Measurements from ENCODE around the gene RALGAPA1.
"Not testable (repeated sequence)": the region's sequence is repeated elsewhere in the genome, so short reads cannot be mapped to it uniquely, and the experiment has no call there.

The RALGAPA1 gene

DNA sequence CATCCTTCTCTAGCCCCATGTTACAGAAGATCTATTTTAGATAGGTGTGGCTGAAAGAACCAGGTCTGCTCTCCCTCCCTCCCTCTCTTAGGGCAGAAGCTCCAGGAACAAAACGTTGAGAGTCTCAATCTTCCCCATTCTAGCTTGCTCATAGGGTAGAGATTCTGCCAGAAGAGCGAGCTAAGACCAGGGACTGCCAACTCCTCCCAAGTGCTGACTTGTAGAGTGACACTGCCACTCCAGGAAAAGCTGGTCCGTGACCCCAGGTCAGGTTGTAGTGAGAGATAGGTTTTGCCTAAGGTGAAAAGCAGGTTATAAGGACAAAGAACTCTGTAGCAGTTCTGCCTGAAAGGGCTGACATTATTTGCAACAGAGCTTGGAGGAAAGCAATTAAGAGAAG is 201.7 kb downstream of the RALGAPA1 start:
- H3K4me2 ChIP-seq (ENCODE audit: low read length), result no peak overlapping the region
- no peaks in the 10 kb centered on the region for H3K79me2 ChIP-seq (ENCODE audit: low read length)
- no peaks in the 10 kb centered on the region for H3K27me3 ChIP-seq (ENCODE audit: low read depth, low read length)
- TF ChIP-seq EZH2phosphoT487 (IDR thresholded peaks at IDR 0.05; ENCODE audit: low read depth), result no peak
- TF ChIP-seq CTCF (IDR thresholded peaks at IDR 0.05; ENCODE audit: low read depth, low read length), result no peak
- no peak overlapping the region for H3K9ac ChIP-seq (ENCODE audit: low read length)
- peaks cover 15% of the 10 kb centered on the region for H3K36me3 ChIP-seq (replicated peaks; ENCODE audit: low read depth, low read length)
- no peaks in the 10 kb centered on the region for H3K4me1 ChIP-seq (ENCODE audit: low read length)
- no peak overlapping the region for H3K27ac ChIP-seq (ENCODE audit: low read length)
- H4K20me1 ChIP-seq (ENCODE audit: insufficient read depth, low read length), result no peaks in the 10 kb centered on the region
- H2AFZ ChIP-seq (ENCODE audit: low read depth, low read length), result no peak overlapping the region
- no peaks in the 10 kb centered on the region for H3K9me3 ChIP-seq (ENCODE audit: insufficient read depth, low read length)
- no peak overlapping the region for H3K4me3 ChIP-seq (ENCODE audit: low read length)

- H3K27me3 ChIP-seq (ENCODE audit: low read depth, low read length), result no peaks in the 10 kb centered on the region
- H4K20me1 ChIP-seq (ENCODE audit: insufficient read depth, low read length), result no peaks in the 10 kb centered on the region
- no peak overlapping the region for H3K27ac ChIP-seq (ENCODE audit: low read length)
- TF ChIP-seq EZH2phosphoT487 (IDR thresholded peaks at IDR 0.05; ENCODE audit: low read depth) (no peak), CTCF (IDR thresholded peaks at IDR 0.05; ENCODE audit: low read depth, low read length) (no peak)
- peaks cover 10% of the 10 kb centered on the region for H3K36me3 ChIP-seq (replicated peaks; ENCODE audit: low read depth, low read length)
- H3K4me1 ChIP-seq (ENCODE audit: low read length), result no peaks in the 10 kb centered on the region
- no peak overlapping the region for H3K4me2 ChIP-seq (ENCODE audit: low read length)
- no peak overlapping the region for H2AFZ ChIP-seq (ENCODE audit: low read depth, low read length)
- no peak overlapping the region for H3K4me3 ChIP-seq (ENCODE audit: low read length)
- no peaks in the 10 kb centered on the region for H3K9me3 ChIP-seq (ENCODE audit: insufficient read depth, low read length)
- H3K79me2 ChIP-seq (ENCODE audit: low read length), result no peaks in the 10 kb centered on the region
- no peak overlapping the region for H3K9ac ChIP-seq (ENCODE audit: low read length)
Observed at GRCh38 chr14:35600253-35600652, 208.8 kb downstream of the RALGAPA1 start.

- Histone ChIP-seq H3K27ac (ENCODE audit: low read length) (no peak overlapping the region), H3K9ac (ENCODE audit: low read length) (no peak overlapping the region), H3K27me3 (ENCODE audit: low read depth, low read length) (no peaks in the 10 kb centered on the region), H3K79me2 (ENCODE audit: low read length) (no peaks in the 10 kb centered on the region), H3K4me2 (ENCODE audit: low read length) (no peak overlapping the region), H3K9me3 (ENCODE audit: insufficient read depth, low read length) (no peaks in the 10 kb centered on the region), H3K36me3 (replicated peaks; ENCODE audit: low read depth, low read length) (no peaks in the 10 kb centered on the region), H3K4me3 (ENCODE audit: low read length) (no peak overlapping the region), H4K20me1 (ENCODE audit: insufficient read depth, low read length) (no peaks in the 10 kb centered on the region), H3K4me1 (ENCODE audit: low read length) (no peaks in the 10 kb centered on the region), H2AFZ (ENCODE audit: low read depth, low read length) (no peak overlapping the region)
- TF ChIP-seq CTCF (IDR thresholded peaks at IDR 0.05; ENCODE audit: low read depth, low read length), result no peak
- no peak for TF ChIP-seq EZH2phosphoT487 (IDR thresholded peaks at IDR 0.05; ENCODE audit: low read depth)
Observed at GRCh38 chr14:35594616-35595015, 214.5 kb downstream of the RALGAPA1 start.

GRCh38 chr14:35587373-35587772 is 221.7 kb downstream of the RALGAPA1 start:
- H3K9ac ChIP-seq (ENCODE audit: low read length); H3K36me3 ChIP-seq (replicated peaks; ENCODE audit: low read depth, low read length); H3K9me3 ChIP-seq (ENCODE audit: insufficient read depth, low read length); H4K20me1 ChIP-seq (ENCODE audit: insufficient read depth, low read length); H3K79me2 ChIP-seq (ENCODE audit: low read length); H2AFZ ChIP-seq (ENCODE audit: low read depth, low read length); H3K4me3 ChIP-seq (ENCODE audit: low read length); H3K4me1 ChIP-seq (ENCODE audit: low read length); H3K4me2 ChIP-seq (ENCODE audit: low read length); H3K27me3 ChIP-seq (ENCODE audit: low read depth, low read length); H3K27ac ChIP-seq (ENCODE audit: low read length): not testable (repeated sequence)

GRCh38 chr14:35578639-35579038 is 230.5 kb downstream of the RALGAPA1 start:
- H3K36me3 ChIP-seq (replicated peaks; ENCODE audit: low read depth, low read length), result no peaks in the 10 kb centered on the region
- H3K9ac ChIP-seq (ENCODE audit: low read length), result no peak overlapping the region
- no peak overlapping the region for H3K4me3 ChIP-seq (ENCODE audit: low read length)
- TF ChIP-seq CTCF (IDR thresholded peaks at IDR 0.05; ENCODE audit: low read depth, low read length) (no peak), EZH2phosphoT487 (IDR thresholded peaks at IDR 0.05; ENCODE audit: low read depth) (no peak)
- no peaks in the 10 kb centered on the region for H3K79me2 ChIP-seq (ENCODE audit: low read length)
- H4K20me1 ChIP-seq (ENCODE audit: insufficient read depth, low read length), result no peaks in the 10 kb centered on the region
- H3K4me1 ChIP-seq (ENCODE audit: low read length), result no peaks in the 10 kb centered on the region
- no peak overlapping the region for H3K27ac ChIP-seq (ENCODE audit: low read length)
- H3K9me3 ChIP-seq (ENCODE audit: insufficient read depth, low read length), result no peaks in the 10 kb centered on the region
- no peak overlapping the region for H3K4me2 ChIP-seq (ENCODE audit: low read length)
- no peaks in the 10 kb centered on the region for H3K27me3 ChIP-seq (ENCODE audit: low read depth, low read length)
- H2AFZ ChIP-seq (ENCODE audit: low read depth, low read length), result no peak overlapping the region
